Stimulated activated CD4-positive, alpha-beta T cell treated with anti-CD3 and anti-CD28 coated beads, Interleukin-12 subunit alpha, Interleukin-12 subunit beta, amount 100 ng/mL, for 48 hours (primary cell): ENCODE results near the gene GNAQ.
"Not testable (repeated sequence)": the region's sequence is repeated elsewhere in the genome, so short reads cannot be mapped to it uniquely, and the experiment has no call there.

Experiments used
- DNase-seq, 3 donors: peaks; one replicate each; pipeline ENCODE4 v3.0.0-alpha.2; 2020; ENCODE audit warnings: low read depth in 2 of 3, low spot score in 1 of 3

The GNAQ gene

GRCh38 chr9:77881634-77882033 lies 150.0 kb downstream of the GNAQ start:
- not testable (repeated sequence) for DNase-seq

GRCh38 chr9:77881111-77881510 lies 150.5 kb downstream of the GNAQ start:
- DNase-seq: no peak

- no peak for DNase-seq
These were observed 152.1 kb downstream of the GNAQ start for GRCh38 chr9:77879437-77879943.

- DNase-seq: not testable (repeated sequence)
These were observed 152.8 kb downstream of the GNAQ start for GRCh38 chr9:77878793-77879192.

- DNase-seq: no peak
These were observed 153.6 kb downstream of the GNAQ start for GRCh38 chr9:77877976-77878375.

GRCh38 chr9:77876590-77876989 lies 155.0 kb downstream of the GNAQ start:
- DNase-seq: no peak

GRCh38 chr9:77876091-77876490 lies 155.5 kb downstream of the GNAQ start:
- no peak for DNase-seq

- DNase-seq: no peak
These were observed 158.7 kb downstream of the GNAQ start for GRCh38 chr9:77872863-77873262.

GRCh38 chr9:77872177-77872576 lies 159.4 kb downstream of the GNAQ start:
- no peak for DNase-seq

GRCh38 chr9:77871483-77871882 lies 160.1 kb downstream of the GNAQ start:
- DNase-seq: no peak

GRCh38 chr9:77866878-77867277 lies 164.7 kb downstream of the GNAQ start:
- DNase-seq: no peak

GRCh38 chr9:77865385-77866047 lies 166.1 kb downstream of the GNAQ start:
- no peak for DNase-seq

GRCh38 chr9:77864211-77864889 lies 167.3 kb downstream of the GNAQ start:
- no peak for DNase-seq

GRCh38 chr9:77863638-77864037 lies 168.0 kb downstream of the GNAQ start:
- DNase-seq: not testable (repeated sequence)

- DNase-seq: not testable (repeated sequence)
These were observed 170.7 kb downstream of the GNAQ start for GRCh38 chr9:77860953-77861352.

- DNase-seq: no peak
These were observed 173.9 kb downstream of the GNAQ start for GRCh38 chr9:77857513-77858259.

- DNase-seq: no peak
These were observed 175.0 kb downstream of the GNAQ start for GRCh38 chr9:77856615-77857014.

- DNase-seq: no peak
These were observed 176.7 kb downstream of the GNAQ start for GRCh38 chr9:77854916-77855311.

GRCh38 chr9:77854258-77854915 lies 177.2 kb downstream of the GNAQ start:
- no peak for DNase-seq

GRCh38 chr9:77853716-77854115 lies 177.9 kb downstream of the GNAQ start:
- DNase-seq: no peak

- DNase-seq: no peak
These were observed 179.6 kb downstream of the GNAQ start for GRCh38 chr9:77851882-77852595.
